HG03378 (cell line): ENCODE results near the gene TMPO.
"Not testable (repeated sequence)": the region's sequence is repeated elsewhere in the genome, so short reads cannot be mapped to it uniquely, and the experiment has no call there.

Experiments
- ATAC-seq: cut with Tn5 transposase; IDR thresholded peaks from one replicate; pipeline ENCODE4 v1.9.1; 2021; ENCODE audit warnings: mild to moderate bottlenecking, moderate library complexity; ENCODE audit not compliant: unreplicated experiment

Gene TMPO, protein sequence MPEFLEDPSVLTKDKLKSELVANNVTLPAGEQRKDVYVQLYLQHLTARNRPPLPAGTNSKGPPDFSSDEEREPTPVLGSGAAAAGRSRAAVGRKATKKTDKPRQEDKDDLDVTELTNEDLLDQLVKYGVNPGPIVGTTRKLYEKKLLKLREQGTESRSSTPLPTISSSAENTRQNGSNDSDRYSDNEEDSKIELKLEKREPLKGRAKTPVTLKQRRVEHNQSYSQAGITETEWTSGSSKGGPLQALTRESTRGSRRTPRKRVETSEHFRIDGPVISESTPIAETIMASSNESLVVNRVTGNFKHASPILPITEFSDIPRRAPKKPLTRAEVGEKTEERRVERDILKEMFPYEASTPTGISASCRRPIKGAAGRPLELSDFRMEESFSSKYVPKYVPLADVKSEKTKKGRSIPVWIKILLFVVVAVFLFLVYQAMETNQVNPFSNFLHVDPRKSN

DNA sequence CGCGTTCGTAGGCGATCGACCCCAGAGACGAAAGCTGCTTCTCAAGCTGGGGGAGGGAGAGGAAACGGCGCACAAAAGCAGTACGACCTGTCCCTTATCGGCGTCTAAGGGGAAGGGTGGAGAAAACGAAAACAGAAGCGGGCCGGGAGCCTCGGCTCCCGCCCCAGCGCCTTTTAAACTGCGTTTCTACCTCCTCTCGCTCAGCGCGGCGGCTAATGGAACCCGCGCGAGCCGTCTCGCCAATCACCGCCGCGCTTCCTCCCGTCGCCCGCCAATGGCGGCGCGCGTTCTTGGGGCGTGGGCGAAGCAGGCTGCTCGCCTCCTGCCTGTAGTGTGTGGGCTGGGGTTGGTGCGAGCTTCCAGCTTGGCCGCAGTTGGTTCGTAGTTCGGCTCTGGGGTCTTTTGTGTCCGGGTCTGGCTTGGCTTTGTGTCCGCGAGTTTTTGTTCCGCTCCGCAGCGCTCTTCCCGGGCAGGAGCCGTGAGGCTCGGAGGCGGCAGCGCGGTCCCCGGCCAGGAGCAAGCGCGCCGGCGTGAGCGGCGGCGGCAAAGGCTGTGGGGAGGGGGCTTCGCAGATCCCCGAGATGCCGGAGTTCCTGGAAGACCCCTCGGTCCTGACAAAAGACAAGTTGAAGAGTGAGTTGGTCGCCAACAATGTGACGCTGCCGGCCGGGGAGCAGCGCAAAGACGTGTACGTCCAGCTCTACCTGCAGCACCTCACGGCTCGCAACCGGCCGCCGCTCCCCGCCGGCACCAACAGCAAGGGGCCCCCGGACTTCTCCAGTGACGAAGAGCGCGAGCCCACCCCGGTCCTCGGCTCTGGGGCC lies at the start of gene TMPO:
TSS of gene TMPO (plus strand) at position 304 of the 824 bp plus-strand sequence. CDS start at position 582, 278 bp downstream.
- ATAC-seq: peak; percentile 58

- ATAC-seq: no peak
Measured at GRCh38 chr12:98465950-98466602, 49.3 kb upstream of the TMPO start.

DNA sequence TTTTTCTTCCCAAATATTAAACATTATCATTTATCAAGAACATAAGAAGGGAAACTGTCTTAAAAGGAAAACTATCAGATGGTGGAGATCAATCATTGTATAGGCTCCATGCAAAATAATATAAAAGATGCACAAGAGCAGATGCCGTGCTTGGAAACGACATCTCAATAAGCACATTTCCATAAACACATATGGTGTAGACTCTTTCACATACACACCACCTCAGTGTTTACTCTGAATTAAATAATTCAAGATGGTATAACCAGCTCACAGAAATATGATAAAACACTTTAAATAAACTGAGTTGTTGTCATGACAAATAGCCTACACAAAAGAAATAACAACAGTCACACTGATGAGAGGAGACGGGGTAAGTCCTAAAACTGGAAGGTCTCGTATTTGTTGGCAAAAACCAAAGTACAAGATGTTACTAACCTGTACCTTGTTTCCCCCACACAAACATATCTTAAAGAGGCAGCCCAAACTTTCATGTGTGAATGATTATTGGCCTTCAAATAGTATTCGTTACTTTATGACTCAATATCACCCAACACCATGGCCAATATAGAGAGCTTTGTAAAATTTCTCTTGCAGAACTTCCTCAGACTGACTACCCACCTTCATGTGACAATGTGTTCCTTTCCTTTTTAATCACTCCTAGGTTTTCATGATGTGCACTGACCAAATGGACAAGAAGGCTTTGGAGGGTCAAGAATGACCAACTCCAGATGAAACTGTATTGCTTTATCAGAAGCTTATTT lies 48.6 kb upstream of the TMPO start:
- ATAC-seq: no peak

GRCh38 chr12:98469109-98469508 lies 46.3 kb upstream of the TMPO start:
- ATAC-seq: no peak

GRCh38 chr12:98470469-98471082 lies 44.8 kb upstream of the TMPO start:
- peak; percentile 77 for ATAC-seq

- ATAC-seq: peak; percentile 25
Measured at GRCh38 chr12:98471085-98471484, 44.3 kb upstream of the TMPO start.

DNA sequence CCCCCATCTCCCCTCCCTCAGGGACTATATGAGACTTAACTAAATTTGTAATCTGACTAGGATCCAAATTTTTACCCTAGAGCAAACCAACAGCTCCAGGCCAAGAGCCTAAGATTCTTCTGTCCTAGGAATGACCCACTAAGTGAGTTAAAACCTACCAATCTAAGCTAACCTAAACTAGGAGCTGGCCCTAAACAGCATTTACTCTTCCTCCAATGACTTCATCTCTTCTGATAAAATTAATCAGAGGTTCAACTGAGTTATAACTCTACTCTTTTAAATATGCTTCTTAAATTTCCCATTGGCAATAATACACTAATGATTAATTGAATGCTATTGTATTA lies 39.9 kb upstream of the TMPO start:
- ATAC-seq: no peak

GRCh38 chr12:98478606-98479005 lies 36.8 kb upstream of the TMPO start:
- no peak for ATAC-seq

GRCh38 chr12:98483621-98484503 lies 31.5 kb upstream of the TMPO start:
- ATAC-seq: no peak

GRCh38 chr12:98485792-98486340 lies 29.5 kb upstream of the TMPO start:
- ATAC-seq: no peak

DNA sequence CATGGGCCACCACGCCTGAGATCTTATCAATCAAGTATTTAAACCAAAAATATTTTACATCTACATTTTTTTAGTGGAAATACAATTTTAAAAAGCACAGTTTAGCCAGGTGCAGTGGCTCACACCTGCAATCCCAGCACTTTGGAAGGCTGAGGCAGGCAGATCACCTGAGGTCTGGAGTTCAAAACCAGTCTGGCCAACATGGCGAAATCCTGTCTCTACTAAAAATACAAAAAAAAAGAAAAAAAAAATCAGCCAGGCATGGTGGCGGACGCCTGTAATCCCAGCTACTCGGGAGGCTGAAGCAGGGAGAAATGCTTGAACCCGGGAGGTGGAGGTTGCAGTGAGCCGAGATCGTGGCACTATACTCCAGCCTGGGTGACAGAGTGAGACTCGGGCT lies 27.0 kb upstream of the TMPO start:
- ATAC-seq: not testable (repeated sequence)

- ATAC-seq: no peak
Measured at GRCh38 chr12:98489176-98489575, 26.2 kb upstream of the TMPO start.

GRCh38 chr12:98490501-98491453 lies 24.6 kb upstream of the TMPO start:
- ATAC-seq: peak; percentile 92

- ATAC-seq: no peak
Measured at GRCh38 chr12:98492580-98493140, 22.7 kb upstream of the TMPO start.

GRCh38 chr12:98501266-98501629 lies 14.1 kb upstream of the TMPO start:
- not testable (repeated sequence) for ATAC-seq

DNA sequence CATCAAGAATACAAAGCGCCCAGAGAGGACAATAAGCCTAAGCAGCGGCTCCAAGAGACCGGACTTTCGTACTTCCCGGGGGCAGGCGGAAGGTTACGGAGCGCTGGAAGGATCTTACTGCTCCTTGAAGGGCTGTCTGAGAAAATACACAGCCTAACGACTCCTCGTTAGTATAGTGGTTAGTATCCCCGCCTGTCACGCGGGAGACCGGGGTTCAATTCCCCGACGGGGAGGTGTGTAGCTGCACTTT lies 12.1 kb upstream of the TMPO start:
- ATAC-seq: peak; percentile 71

DNA sequence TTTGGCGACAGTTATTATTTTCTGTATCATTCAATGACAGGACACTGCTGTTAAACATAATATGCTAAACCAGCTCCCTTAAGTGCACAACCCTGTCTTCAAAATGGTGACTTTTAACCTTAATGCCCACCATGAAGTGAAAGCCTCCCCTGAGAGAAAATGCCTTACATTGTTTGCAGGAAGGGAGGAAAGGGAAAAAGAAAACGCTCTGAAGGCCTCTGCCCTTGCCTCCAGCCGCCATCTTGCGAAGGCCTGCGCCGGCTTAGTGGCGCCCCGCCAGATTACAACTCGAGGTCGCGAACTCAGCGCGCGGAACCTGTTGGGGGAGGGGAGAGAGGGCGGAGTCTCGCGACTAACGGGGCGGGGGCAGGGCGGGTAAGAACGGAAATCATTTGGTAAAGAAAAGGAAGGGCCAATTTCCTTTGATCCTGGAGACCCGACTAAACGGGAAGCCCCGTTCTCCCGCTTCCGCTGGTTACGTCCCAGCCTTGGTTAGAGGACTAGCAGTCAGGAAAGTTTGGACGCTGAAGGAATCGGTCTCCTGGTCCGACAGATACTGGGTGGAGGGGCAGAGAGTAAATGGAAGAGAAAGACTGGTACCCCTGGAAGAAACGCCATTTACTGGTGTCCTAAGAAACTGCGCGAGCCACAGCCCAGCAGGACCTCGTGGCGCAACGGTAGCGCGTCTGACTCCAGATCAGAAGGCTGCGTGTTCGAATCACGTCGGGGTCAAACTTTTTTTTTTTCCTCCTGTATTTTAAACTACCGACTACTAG lies 11.6 kb upstream of the TMPO start:
- ATAC-seq: peak; percentile 58
